22Rv1 (cell line): ENCODE data around the gene EXOSC6.
"Not testable (repeated sequence)": the region's sequence is repeated elsewhere in the genome, so short reads cannot be mapped to it uniquely, and the experiment has no call there.

Experiments used
- ZFX ChIP-seq: fragments of 450-650 bp; IDR thresholded peaks from 2 replicates; pipeline ENCODE4 v1.6.1; 2017; ENCODE audit warnings: antibody characterized with exemption, borderline replicate concordance
- TF ChIP-seq, protein P1 (sequence below): fragments of 450-650 bp; IDR thresholded peaks from 2 replicates; pipeline ENCODE4 v1.5.1; 2017; ENCODE audit warnings: mild to moderate bottlenecking

DNA sequence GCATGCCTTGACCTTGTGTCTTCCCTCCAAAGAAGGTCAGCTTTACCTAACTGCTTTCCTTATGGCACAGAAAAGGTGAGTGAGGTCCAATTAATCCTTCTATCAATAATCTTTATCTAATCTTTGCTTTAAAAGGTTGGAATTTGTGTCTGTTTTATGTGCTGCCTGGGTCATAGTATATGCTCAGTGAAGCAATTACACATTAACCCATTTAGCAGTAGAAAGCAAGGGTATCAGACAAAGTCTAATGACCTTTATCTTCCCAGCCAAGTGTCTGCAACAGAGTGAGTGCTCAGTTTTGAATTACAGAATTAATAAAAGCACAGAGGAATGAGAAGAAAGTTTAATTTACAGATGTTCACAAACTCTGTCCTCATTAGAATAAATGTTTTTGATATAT is 25.7 kb downstream of the EXOSC6 start:
- TF ChIP-seq, protein P1, sequence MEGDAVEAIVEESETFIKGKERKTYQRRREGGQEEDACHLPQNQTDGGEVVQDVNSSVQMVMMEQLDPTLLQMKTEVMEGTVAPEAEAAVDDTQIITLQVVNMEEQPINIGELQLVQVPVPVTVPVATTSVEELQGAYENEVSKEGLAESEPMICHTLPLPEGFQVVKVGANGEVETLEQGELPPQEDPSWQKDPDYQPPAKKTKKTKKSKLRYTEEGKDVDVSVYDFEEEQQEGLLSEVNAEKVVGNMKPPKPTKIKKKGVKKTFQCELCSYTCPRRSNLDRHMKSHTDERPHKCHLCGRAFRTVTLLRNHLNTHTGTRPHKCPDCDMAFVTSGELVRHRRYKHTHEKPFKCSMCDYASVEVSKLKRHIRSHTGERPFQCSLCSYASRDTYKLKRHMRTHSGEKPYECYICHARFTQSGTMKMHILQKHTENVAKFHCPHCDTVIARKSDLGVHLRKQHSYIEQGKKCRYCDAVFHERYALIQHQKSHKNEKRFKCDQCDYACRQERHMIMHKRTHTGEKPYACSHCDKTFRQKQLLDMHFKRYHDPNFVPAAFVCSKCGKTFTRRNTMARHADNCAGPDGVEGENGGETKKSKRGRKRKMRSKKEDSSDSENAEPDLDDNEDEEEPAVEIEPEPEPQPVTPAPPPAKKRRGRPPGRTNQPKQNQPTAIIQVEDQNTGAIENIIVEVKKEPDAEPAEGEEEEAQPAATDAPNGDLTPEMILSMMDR = not testable (repeated sequence)
- TF ChIP-seq ZFX = not testable (repeated sequence)
